Lower lobe of right lung (tissue), 2 donors: ENCODE results near the gene ZNF438. TPM values are rescaled to one million over a fixed set of nuclear protein-coding genes. Genes with fewer than 3 reads are reported as not detected.

Experiments
- ATAC-seq, 2 donors: fragments of 200-7000 bp; cut with Tn5 transposase; one replicate each; pipeline ENCODE4 v1.9.1; 2020 to 2022; ENCODE audit warnings: mild to moderate bottlenecking in 2 of 2, moderate library complexity in 2 of 2
- DNase-seq: peaks from one replicate; pipeline ENCODE4 v3.0.0-alpha.2; 2020
- H3K27ac ChIP-seq: fragments of 200-600 bp; one replicate; pipeline ENCODE4 v1.8.0; 2022
- H3K27me3 ChIP-seq: fragments of 200-600 bp; one replicate; pipeline ENCODE4 v1.8.0; 2022; ENCODE audit warnings: low read depth
- H3K36me3 ChIP-seq: fragments of 200-600 bp; one replicate; pipeline ENCODE4 v1.8.0; 2022; ENCODE audit warnings: mild to moderate bottlenecking
- H3K4me1 ChIP-seq: fragments of 200-600 bp; one replicate; pipeline ENCODE4 v1.8.0; 2022
- H3K4me3 ChIP-seq: fragments of 200-600 bp; one replicate; pipeline ENCODE4 v1.8.0; 2022; ENCODE audit warnings: mild to moderate bottlenecking
- H3K9me3 ChIP-seq: fragments of 200-600 bp; one replicate; pipeline ENCODE4 v1.8.0; 2022
- intact Hi-C: fragments of 100-400 bp; cut with DNase I; formaldehyde crosslinking; loops from one replicate; pipeline ENCODE4 v1.11.0; 2022
- total RNA-seq: library from RNA; stranded (reverse); fragmentation: NEBNext Ultra II Directional; extraction: Animal tissue kit (Norgen Biotek cat#: 25700); gene quantifications from one replicate; pipeline ENCODE4 v1.2.1, GENCODE V29; 2021
- TF ChIP-seq, protein P1 (sequence below): fragments of 200-600 bp; IDR thresholded peaks from one replicate; pipeline ENCODE4 v1.8.0; 2022; ENCODE audit warnings: antibody characterized with exemption, mild to moderate bottlenecking
- donor health status: DM: no; HTN: yes; CAD: no; lungs with severe emphysema.

ZNF438 gene
- total RNA-seq, 1 donor from 2014 or later: 15.2 TPM

DNA sequence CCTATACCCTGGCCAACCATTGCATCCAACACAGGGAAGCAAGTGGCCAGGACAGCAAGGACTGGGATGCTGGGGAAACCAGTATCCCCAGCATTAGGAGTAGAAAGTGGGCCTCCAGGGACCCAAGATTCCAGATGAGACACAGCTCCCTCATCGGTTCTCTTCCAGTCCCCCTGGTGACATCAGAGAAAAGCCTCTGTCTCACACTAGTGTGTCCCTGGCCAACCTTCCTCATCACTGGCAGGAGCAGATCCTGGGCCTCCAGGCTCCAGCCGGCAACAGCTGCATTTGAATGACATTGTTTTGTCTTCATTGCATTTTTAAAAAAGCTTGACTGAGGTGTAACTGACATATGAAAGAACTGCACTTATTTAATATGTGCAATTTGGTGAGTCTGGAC, 224.8 kb downstream of the ZNF438 start:
- no peaks in the 10 kb centered on the region for H3K27me3 ChIP-seq
- TF ChIP-seq, protein P1, sequence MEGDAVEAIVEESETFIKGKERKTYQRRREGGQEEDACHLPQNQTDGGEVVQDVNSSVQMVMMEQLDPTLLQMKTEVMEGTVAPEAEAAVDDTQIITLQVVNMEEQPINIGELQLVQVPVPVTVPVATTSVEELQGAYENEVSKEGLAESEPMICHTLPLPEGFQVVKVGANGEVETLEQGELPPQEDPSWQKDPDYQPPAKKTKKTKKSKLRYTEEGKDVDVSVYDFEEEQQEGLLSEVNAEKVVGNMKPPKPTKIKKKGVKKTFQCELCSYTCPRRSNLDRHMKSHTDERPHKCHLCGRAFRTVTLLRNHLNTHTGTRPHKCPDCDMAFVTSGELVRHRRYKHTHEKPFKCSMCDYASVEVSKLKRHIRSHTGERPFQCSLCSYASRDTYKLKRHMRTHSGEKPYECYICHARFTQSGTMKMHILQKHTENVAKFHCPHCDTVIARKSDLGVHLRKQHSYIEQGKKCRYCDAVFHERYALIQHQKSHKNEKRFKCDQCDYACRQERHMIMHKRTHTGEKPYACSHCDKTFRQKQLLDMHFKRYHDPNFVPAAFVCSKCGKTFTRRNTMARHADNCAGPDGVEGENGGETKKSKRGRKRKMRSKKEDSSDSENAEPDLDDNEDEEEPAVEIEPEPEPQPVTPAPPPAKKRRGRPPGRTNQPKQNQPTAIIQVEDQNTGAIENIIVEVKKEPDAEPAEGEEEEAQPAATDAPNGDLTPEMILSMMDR: no peak
- H3K9me3 ChIP-seq: no peaks in the 10 kb centered on the region
- ATAC-seq (no peak), DNase-seq (no peak)
- no peaks in the 10 kb centered on the region for H3K36me3 ChIP-seq
- intact Hi-C loops: no loop called here
- H3K27ac ChIP-seq: peak overlapping the region; percentile 11
- no peak overlapping the region for H3K4me3 ChIP-seq
- H3K4me1 ChIP-seq: peaks cover 11% of the 10 kb centered on the region

DNA sequence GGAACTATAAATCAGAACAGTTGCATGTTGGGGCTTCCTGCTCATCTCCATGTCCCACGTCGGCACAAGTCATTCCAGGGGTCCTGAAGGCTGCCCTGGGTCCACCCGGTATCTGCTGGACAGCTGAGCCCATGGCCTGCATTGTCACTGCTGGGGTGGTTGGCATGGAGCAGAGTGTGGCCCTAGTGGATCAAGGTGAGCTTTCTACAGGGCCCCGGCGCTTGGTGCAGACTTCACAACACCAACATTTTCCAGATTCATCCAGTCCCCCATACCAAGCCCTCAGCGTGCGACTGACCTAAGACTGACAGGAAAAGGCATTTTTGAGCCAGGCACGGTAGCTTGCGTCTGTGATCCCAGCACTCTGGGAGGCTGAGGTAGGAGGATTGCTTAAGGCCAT, 226.6 kb downstream of the ZNF438 start:
- Histone ChIP-seq H3K36me3 (no peaks in the 10 kb centered on the region), H3K9me3 (no peaks in the 10 kb centered on the region), H3K27ac (peak overlapping the region; percentile 19), H3K27me3 (no peaks in the 10 kb centered on the region), H3K4me3 (no peak overlapping the region), H3K4me1 (no peaks in the 10 kb centered on the region)
- no peak for ATAC-seq
- TF ChIP-seq, protein P1: no peak
- intact Hi-C loops: no loop called here
- DNase-seq: no peak

DNA sequence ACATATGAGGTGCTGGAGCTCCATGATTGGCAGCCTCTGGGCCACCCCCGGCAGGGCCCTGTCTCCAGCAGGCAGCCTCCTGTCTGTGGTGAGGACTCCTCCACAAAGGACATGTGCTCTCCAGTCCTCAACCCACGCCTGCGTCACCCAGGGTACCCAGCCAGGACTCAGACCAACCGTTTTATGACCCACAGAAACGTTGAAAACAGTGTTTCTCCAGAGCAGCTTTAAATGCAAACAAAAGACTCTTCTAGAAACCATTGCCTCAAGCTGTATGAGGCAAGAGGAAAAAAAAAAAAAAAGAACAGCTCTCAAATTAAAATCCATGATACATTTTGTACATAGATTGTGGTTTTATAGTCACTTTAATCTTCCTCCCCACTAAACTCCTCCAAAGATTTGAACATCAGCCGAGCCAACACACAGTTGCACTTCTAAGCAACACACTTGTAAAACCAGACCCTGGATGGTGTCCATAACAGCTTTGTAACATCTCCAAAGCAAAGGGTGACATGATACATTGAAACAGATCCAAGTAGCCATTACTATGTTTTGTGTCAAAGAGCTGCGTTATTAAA, 227.1 kb downstream of the ZNF438 start:
- TF ChIP-seq, protein P1: no peak
- H3K27ac ChIP-seq: peak overlapping the region; percentile 19
- ATAC-seq (peak; percentile 47 to 49), DNase-seq (no peak)
- no peaks in the 10 kb centered on the region for H3K9me3 ChIP-seq
- H3K4me1 ChIP-seq: no peaks in the 10 kb centered on the region
- H3K27me3 ChIP-seq: no peaks in the 10 kb centered on the region
- intact Hi-C loops: no loop called here
- H3K36me3 ChIP-seq: no peaks in the 10 kb centered on the region
- H3K4me3 ChIP-seq: no peak overlapping the region

DNA sequence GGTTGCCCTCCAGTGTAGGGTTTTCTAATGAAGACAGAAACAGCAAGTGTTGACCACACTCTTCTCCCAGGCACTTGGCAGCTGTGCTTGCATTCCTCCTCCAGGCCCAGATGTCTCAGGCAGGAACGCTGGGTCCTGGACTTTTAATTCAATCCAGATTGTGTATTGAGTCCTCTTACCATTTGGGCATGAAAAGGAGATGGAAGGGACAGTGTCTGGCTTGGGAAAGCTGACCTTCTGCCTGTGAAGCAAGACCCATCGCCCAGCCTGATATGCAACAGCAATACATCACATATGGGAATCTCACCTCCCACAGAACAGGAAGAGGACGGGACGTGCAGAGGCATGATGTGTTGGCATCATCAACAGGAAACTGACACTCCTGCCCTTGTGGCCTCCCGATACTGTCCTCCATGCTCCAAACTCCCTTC, 227.8 kb downstream of the ZNF438 start:
- TF ChIP-seq, protein P1: no peak
- H3K27ac ChIP-seq: peak overlapping the region; percentile 64
- intact Hi-C loops: no loop called here

DNA sequence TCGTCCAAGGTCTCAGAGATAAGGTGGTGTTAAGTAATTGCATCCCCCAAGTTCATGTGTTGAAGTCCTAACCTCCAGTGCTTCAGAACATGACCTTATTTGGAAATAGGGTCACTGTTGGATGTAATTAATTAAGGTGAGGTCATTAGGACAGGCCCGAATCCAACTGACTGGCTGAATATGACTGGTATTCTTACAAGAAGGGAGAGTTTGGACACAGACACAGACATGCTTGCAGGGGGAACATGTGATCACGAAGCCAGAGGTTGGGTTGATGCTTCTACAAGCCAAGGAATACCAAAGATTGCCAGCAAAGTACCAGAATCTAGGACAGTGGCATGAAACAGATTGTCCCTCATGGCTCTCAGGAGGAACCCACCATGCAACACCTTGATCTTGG, 228.6 kb downstream of the ZNF438 start:
- peak overlapping the region; percentile 64 for H3K27ac ChIP-seq
- no peak overlapping the region for H3K4me3 ChIP-seq
- no peak for DNase-seq
- TF ChIP-seq, protein P1: no peak
- ATAC-seq: no peak
- intact Hi-C loops: no loop called here
- H3K9me3 ChIP-seq: no peaks in the 10 kb centered on the region
- H3K4me1 ChIP-seq: no peaks in the 10 kb centered on the region
- H3K36me3 ChIP-seq: no peaks in the 10 kb centered on the region
- no peaks in the 10 kb centered on the region for H3K27me3 ChIP-seq

More for the DNA sequence above, 227.8 kb downstream of the ZNF438 start:
- Histone ChIP-seq H3K4me3 (no peak overlapping the region), H3K27me3 (no peaks in the 10 kb centered on the region), H3K9me3 (no peaks in the 10 kb centered on the region), H3K36me3 (no peaks in the 10 kb centered on the region), H3K4me1 (no peaks in the 10 kb centered on the region)
- DNase-seq (no peak), ATAC-seq (peak; percentile 51 to 69)
